ENCODE results near the gene VPS35L.

Gene VPS35L

DNA sequence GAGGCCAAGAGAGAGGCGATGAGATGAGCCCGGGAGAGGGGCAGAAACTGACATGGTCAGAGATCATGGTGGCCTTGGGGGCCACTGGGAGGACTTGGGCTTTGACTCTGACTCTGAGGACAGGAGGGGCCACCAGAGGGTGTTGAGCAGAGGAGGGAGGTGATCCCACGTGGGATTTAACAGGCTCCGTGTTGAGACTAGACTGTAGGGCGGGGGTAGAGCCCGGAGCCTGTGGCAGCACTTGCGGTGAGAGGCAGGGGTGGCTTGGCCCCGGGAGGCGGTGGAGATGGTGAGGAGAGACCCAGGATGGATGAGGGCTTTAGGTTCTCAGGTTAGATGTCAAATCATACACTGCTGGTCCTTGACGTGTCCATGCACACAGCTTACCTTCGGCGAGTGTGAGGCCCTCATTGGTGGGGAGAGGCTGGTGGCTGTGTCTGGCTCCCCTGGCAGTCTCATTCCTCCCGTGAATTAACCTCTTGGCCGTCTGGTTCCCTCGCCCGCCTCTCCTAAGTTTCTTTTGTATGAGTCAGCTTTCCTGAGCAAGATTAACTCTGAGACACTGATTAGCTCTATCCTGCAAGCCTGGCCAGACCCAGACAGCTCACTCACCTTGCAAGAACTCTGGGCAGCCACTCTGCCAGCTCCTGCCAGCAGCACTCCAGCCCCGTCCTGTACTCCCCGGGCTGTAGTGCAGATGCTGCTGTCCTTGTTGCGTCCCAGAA lies 39.7 kb downstream of the VPS35L start:
- DNase-seq (ENCODE audit: low spot score): no peak

DNA sequence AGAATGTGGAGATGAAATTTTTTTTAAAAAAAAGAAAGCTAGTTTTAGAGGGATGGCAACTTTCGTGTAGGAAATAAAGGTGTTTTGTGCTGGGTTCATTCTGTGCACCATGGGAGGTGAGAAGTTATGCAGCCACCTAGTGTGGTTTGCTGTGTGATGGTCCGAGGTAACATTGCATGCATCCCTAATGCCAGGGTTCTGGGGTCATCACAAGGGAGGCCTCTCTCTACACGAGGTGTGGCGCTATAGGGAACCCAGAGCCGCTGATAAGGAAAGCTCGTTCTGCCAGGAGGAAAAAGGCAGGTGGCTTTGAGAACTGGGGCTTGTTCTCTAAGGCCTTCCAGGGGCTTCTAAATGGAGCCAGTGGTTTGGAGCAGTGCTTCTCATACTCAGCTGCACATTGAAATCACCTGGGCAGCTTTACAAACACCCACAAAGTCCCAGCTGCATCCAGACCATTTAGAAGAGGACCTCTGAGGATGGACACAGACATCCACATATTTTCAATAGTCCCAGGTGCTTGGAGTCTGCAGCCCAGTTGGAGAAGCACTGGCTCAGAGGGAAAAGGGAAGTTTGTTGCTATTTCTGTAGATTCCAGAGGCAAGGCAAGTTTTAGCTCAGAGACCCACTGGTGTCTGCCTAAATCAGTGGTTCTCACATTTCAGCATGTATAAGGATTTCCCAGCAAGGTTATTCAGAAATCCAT lies 43.5 kb downstream of the VPS35L start:
- DNase-seq (ENCODE audit: low spot score): no peak

DNA sequence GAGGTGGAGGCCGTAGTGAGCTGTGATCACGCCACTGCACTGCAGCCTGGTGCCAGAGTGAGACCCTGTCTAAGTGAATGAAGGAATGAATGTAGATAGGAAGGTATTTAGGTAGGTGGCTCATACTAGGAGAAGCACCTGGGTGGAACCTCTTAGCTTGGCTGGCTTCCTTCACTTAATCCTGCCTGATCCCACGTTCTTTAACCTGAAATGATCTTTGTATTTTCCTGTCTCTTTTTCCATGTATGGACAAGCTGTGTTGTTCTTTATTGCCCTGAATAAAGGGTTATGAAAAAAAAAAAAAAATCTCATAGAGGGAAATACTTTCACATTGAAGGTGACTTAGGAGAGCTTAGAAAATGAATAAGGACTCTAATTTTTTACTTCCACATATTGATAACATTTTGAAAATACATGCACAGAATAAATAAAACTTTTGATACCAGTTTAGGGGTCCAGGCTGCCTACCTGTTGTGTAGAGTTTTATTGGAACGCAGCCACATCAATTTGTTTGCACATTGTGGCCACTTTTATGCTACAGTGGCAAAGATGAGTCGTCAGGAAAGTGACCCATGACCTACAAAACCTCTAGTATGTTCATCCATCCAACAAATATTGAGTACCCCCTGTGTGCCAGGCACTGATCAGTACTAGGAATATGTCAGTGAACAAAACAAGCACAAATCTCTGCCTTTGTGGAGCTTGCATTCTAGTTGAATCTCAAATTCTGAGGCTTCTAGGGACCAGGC lies 44.6 kb downstream of the VPS35L start:
- no peak for DNase-seq (ENCODE audit: low spot score)

DNA sequence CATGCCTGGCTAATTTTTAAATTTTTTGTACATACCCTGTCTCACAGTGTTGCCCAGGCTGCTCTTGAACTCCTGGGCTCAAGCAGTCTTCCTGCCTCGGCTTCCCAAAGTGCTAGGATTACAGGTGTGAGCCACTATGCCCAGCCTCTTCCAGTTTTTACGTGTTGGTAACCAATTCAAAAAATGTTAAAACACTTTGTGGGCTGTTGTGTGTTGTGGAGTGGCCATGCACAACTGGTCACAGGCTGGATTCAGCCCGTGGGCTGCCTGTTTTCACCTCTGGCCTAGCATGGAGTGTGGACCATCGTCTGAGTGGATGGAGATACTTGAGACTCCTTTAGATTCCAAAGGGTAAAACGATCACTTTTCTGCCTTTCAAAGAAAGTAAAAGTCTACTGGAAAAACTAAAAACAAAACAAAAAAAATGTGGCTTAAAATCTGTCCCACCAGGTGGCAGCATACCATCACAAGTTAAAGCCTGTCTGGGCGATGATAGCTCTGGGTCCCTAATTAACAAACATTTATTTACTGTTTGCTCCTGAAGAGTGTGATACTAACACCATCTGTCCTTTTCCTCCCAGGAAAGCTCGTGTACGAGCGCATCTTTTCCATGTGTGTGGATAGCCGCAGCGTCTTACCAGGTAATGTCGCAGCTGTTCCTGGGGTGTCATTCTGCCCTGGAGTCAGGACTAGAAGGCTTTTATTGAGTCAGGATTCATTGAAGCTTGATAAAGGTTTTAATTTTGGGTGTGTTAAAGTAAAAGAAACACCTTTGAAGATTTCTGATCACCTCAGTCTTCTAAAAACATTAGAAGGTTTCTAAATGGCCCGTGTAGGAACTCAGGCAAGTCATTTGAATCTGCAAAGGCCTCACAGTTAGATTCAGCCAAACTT lies 45.8 kb downstream of the VPS35L start:
- peak; percentile 62 for DNase-seq (ENCODE audit: low spot score)

DNA sequence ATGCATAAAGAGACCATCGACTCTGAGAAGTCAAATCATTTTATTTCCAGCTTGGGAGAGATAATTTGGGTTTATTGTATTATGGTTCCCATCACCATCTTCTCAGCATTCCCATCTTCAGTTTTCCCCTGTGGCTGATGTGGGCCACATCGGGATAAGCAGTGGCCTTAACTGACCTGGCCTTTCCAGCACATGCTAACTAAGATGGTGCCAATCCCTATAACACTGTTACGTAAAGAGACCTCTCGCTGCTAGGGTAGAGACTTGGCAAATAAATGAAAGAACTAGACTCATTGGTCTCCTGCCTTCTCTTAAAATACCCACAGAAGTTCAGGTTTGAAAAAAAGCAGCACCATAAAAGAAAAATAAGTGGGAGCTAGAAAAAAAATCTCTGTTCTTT lies 49.4 kb downstream of the VPS35L start:
- DNase-seq (ENCODE audit: low spot score): no peak

DNA sequence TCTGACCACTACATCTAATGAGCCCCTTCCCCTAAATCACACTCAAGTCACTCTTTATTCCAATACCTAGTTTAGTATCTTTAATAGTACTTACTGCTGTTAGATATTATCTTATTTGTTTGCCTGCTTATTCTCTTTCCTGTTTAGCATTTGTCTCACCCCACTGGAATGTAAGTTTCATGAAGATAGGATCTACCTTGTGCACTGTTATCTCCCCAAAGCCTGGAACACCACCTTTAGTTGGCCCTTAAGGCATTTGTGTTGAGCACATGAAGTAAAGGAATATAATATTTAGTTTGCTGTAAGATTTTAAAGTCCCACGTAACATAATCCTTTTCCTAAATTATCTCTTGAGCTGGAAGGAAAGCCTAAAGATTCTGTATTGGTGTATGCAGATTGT lies 50.2 kb downstream of the VPS35L start:
- DNase-seq (ENCODE audit: low spot score): no peak

DNA sequence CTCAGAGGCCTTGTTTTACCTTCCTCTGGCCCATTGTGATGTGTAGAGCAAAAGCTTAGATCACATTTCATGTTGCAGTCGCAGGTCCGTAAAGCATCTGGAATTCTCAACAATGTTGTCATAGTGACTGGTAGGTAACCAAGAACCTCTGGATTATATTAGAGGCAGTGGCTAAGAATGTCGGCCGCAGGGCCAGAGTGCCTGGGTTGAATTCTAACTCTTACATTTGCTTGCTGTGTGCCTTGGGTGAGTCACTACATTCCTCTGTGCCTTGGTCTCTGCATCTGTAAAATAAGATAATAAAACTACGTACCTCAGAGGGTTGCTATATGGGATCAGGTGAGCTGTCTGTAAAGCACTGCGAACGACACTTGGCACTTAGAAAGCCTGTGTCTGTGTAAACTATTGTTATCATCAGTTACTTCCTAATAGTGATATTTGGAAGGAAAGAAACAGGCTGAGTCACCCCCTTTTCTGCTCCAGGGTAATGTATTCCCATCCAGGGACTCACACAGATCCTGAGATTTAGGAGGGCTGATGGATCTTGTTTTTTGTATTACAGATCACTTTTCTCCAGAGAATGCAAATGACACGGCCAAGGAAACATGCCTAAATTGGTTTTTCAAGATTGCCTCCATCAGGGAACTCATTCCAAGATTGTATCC lies 52.2 kb downstream of the VPS35L start:
- no peak for DNase-seq (ENCODE audit: low spot score)

DNA sequence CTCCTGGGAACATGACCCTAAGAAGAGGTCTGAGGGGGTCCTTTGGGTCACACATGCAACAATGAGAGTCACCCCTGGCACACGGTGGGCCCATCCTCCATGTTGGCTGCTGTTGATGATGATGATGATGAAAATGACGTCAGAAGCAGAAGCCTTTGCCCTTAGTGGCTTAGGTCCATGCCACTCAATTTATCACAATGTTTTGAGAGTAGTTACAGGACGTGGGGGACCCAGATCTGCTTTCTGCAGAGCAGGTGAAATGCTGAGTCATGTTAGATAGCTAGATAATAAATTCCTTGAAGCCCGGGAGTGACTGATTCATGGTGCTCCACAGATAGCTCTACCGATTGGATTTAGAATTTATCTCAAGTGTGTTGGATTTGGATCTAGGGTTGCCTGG lies 53.9 kb downstream of the VPS35L start:
- no peak for DNase-seq (ENCODE audit: low spot score)

DNA sequence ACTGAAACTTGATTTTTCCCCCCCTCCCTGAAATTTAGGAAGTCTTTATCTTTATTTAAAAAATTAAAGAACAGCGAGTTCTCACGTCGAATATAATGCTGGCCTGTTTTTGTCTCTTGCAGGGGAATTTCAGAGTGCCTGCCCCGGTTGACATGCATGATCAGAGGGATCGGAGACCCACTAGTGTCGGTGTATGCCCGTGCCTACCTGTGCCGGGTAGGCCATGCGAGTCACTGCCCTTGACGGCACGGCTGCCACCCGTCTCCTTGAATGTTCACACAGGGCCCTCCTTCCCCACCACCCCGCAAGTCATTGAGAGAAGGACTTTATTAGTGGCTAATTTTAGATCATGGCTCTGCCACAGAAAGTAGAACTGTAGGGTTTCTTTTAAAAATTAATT lies 54.7 kb downstream of the VPS35L start:
- no peak for DNase-seq (ENCODE audit: low spot score)

DNA sequence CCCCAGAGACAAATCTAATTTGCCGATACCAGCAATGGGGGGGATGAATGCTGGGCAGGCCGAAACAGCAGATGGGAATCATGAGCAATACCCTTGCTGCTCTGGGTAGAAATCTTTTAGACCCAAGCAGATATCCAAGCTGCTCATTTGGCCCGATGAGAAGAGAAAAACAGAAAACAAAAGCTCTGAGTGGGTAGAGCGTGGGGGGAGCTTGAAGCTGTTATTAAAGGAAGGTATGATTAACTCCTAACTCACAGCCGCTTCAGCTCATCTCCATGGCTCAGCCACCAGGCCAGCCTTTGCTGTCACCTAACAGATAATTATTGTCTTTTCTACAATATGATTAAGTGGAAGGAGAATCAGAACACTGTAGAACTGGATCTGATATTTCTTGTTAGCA lies 58.3 kb downstream of the VPS35L start:
- no peak for DNase-seq (ENCODE audit: low spot score)

DNA sequence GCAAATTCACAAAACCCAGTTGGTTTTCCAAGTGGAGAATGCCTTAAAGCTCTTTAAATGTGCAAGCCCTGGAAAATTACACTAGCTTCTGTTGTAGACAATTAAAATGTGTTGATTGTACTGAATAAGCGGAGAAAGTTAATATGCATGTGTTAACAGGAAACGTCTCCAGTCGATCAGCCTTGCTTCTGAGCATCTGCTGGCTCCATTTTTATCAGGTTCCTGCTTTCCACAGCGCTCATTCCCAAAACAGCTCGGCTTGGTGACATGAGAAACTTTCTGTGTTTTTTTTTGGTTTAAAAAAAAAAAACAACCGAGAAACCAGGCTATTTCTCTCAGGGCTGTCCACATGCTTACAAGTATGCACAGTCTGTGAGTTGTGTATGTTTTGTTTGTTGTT lies 60.7 kb downstream of the VPS35L start:
- DNase-seq (ENCODE audit: low spot score): no peak

DNA sequence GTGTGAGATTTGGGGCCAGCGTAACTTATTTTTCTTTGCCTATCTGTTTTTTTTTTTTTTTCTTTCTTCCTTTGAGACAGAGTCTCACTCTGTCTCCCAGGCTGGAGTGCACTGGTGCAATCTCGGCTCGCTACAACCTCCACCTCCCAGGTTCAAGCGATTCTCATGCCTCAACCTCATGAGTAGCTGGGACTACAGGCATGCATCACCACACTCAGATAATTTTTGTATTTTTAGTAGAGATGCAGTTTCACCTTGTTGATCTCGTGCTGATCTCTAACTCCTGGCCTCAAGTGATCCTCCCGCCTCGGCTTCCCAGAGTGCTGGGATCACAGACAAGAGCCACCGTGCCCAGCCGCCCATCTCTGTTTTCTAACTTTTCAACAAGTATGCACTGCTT lies 63.4 kb downstream of the VPS35L start:
- no peak for DNase-seq (ENCODE audit: low spot score)

DNA sequence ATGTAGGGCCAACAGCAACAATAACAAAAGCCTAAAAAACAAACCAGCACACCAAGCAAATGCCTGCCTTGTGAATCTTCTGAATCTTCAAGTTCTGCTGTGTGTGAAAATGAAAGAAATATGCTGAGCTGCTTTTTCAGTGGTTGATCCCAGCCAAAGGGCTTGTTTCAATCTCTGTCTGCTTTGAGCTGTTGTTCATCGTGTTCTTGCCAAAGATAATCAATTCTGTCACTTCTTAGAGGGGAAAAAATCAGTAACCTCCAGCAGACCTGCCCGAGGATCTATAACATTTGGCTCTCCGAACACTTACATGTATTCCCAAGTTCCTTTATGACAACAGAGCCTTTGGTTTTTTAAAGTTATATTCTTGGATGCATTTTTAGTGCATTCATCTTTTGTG lies 65.9 kb downstream of the VPS35L start:
- no peak for DNase-seq (ENCODE audit: low spot score)

DNA sequence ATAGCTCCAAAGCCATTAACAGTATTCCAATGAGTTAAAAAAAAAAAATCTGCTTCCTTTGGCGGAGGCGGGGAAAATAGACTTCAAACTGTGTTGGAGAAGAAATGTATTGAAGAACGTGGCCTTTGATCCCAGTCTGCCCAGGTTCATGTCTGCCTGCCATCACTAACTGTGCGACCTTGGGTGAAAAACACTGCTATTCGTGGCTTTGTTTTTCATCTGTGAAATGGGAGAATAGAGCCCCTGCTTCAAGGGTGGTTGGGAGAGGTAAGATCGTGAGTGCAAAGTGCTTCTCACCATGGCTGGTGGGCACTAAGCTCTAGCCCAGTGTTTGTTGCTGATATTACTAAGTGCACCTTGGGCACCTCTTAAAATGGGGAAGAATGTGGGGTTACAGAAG lies 69.5 kb downstream of the VPS35L start:
- no peak for DNase-seq (ENCODE audit: low spot score)

DNA sequence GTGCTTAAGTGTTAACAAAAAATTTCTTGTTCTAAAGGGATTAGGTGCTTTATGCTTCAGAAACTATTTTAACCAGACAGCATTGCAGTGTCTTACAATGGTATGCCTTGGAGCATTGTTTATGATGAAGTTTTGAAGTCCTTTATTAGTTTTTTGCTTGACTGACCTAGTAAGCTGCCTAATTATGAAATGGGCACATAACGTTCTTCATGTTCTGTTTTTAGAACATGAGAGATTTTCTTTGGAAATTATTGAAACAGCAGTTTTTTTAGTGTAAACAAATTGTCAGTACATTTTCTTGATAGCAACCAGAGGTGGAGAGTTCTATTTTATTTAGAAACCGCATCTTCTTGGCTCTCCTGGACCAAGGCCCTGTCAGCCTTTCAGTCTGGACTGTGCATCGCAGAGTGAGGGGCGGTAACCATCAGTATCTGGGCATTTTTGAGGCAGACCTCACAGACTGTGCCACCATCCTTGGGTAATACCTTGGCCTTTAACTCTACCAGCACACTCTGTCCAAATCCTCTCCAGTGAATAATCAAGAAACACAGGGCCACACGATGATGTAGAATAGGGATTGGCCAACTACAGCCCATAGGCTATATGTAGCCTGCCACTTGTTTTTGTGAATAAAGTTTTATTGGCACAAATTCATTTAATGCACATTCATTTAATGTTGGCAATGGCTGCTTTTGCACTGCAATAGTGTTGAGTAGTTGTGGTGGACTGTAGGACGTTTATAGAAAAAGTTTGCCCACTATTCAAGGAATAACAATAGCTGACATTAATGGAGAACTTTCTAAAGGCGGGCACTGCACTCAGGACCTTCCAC lies 81.1 kb downstream of the VPS35L start:
- no peak for DNase-seq (ENCODE audit: low spot score)

DNA sequence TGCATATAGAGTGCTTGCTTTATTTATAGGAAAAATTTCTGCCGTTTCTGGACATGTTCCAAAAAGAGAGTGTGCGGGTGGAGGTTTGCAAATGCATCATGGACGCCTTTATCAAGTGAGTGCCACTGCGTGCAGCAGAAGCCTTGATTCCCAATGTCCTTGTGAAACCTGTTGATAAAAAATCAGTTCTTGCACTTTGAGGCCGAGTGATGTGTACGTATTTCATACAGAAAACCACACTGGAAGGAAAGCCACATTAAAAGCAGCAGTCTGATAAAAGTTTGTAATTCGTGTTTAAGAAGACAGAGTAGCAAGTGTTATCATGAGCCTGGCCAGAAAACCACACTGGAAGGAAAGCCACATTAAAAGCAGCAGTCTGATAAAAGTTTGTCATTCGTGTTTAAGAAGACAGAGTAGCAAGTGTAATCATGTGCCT lies 84.5 kb downstream of the VPS35L start:
- DNase-seq (ENCODE audit: low spot score): no peak

DNA sequence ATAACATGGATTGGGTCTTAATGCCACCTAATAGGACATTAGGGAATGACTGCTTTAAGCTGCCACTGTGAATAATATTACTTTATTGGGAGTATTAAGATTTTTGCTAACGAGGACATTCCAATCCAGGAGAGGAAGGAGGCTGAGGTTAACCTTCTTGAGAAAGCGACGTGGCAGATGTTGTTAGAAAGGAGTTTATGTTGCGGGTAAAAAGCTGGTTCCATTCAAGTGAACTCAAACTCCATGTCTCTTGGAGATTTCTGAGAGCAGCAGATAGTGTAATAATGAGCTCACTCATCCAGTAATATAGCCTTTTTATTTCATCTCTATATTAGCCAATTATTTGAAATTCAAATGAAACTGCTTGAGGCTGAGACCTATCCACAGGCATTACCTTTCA lies 87.0 kb downstream of the VPS35L start:
- no peak for DNase-seq (ENCODE audit: low spot score)

DNA sequence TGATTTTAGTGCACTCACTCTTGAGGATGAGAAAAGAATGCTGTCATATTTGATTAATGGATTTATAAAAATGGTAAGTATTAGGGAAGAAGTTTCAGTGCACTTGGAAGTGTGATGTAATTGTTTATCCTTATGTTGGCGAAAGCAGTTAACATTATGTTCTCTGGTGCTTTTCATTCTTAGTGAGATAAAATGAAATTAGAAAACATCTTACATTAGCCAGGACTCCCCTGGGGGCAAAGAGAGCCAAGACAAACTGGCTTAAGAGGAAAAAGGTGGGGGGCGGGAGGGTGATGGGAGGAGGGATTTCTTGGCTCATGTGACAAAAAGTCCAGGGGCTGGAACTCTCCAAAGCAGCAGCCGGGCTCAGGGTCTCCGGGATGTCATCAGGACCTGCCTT lies 89.4 kb downstream of the VPS35L start:
- DNase-seq (ENCODE audit: low spot score): no peak

DNA sequence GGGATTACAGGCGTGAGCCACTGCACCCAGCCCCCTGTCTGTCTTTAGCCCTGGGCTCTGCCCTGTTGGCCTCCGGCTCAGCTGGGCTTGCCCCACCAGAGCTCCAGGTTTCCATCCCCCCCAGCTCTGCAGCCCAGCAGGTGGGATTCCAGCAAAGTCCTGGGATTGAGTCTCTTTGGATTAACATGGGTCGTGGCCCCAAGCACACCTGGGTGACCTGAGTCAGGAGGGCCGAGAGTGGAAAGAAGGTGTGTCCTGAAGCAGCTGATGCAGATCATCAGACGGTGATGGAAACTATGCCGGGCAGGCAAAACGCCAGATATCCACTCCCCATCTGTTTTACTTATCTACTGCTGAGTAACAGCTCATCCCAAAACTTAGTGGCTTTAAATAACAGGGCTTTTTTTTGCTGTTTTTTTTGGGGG lies 90.1 kb downstream of the VPS35L start:
- DNase-seq (ENCODE audit: low spot score): no peak

DNA sequence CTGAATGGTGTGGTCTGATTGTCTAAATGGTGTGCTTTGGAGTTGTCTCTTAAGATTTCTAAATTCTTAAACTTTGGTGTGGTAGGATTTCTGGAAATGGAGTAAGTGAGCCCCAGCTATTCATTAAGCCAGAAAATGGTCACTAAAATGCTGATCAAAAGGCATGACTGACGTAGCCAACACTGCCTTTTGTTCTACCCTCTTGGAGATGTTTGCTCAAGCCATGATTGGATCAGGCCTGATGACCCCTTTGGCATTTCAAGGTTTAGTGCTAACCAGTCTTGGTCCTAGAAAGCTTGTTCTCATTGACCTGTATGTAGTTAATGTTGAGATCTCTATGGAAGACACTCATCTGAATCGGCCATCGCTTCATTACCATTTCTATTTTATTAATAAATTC lies 94.5 kb downstream of the VPS35L start:
- DNase-seq (ENCODE audit: low spot score): no peak

DNA sequence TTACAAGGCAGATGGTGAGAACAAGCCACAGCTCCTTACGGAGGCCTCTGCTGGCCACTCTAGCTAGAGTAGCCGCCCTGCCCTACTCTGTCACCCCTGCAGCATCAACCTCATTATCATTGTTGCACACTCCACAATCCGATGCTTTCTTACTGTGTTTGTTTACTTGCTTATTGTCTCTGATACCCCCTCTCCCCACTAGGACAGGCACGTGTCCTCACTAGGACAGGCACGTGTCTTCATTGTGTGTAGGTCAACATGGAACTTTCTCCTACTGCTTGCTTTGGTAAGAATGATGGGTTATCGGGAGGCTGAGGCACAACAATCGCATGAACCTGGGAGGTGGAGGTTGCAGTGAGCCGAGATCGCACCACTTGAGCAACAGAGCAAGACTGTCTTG lies 98.6 kb downstream of the VPS35L start:
- no peak for DNase-seq (ENCODE audit: low spot score)
